Thoracic aorta (tissue), 2 donors: ENCODE results near the gene ERC1. TPM values are rescaled to one million over a fixed set of nuclear protein-coding genes. Genes with fewer than 3 reads are reported as not detected.

ENCODE experiments used
- ATAC-seq: fragments of 150-250 bp; one replicate; pipeline ENCODE4 v1.8.0; 2017; ENCODE audit warnings: low read depth; ENCODE audit not compliant: insufficient number of reproducible peaks, low FRiP score
- DNase-seq: peaks from one replicate; pipeline ENCODE4 v3.0.0-alpha.2; 2020; ENCODE audit warnings: low spot score
- H3K27ac ChIP-seq, 2 donors: fragments of 200-600 bp; sonication (generic); 1 replicate in 1 of 2; 2 replicates in 1 of 2; pipeline ENCODE4 v1.5.1; 2016; ENCODE audit warnings: mild to moderate bottlenecking in 2 of 2, moderate library complexity in 2 of 2
- H3K27me3 ChIP-seq: fragments of 200-600 bp; sonication (generic); replicated peaks from 2 replicates; pipeline ENCODE4 v1.6.0; 2016; ENCODE audit warnings: mild to moderate bottlenecking; ENCODE audit not compliant: insufficient read depth
- H3K36me3 ChIP-seq: fragments of 200-600 bp; sonication (generic); one replicate; pipeline ENCODE4 v1.5.1; 2016
- H3K4me1 ChIP-seq, 2 donors: fragments of 200-600 bp; sonication (generic); 1 replicate in 1 of 2; 2 replicates in 1 of 2; pipeline versions ENCODE4 v1.5.1 to v1.6.0; 2016; ENCODE audit warnings: low read depth in 2 of 2, mild to moderate bottlenecking in 1 of 2; ENCODE audit not compliant: control insufficient read depth in 1 of 2
- H3K4me3 ChIP-seq: fragments of 200-600 bp; sonication (generic); 2 replicates; pipeline ENCODE4 v1.5.1; 2016; ENCODE audit warnings: mild to moderate bottlenecking
- H3K9me3 ChIP-seq: fragments of 200-600 bp; sonication (generic); 2 replicates; pipeline ENCODE4 v1.5.1; 2016
- CTCF ChIP-seq: fragments of 200-600 bp; sonication (generic); IDR thresholded peaks from one replicate; pipeline ENCODE4 v1.5.1; 2019; ENCODE audit warnings: antibody characterized with exemption
- total RNA-seq, 2 donors: library from RNA; depleted of rRNA; stranded (reverse); fragments of >200 nt; gene quantifications; one replicate each; pipeline versions ENCODE4 v1.1.0 to v1.2.3, GENCODE V29; 2016

Gene ERC1
- total RNA-seq, 2 donors from 2014 or later = 45.8 to 80.0 TPM

GRCh38 chr12:1382151-1382550 is 391.1 kb downstream of the ERC1 start:
- Histone ChIP-seq H3K9me3 (no peaks in the 10 kb centered on the region), H3K27ac (no peak overlapping the region), H3K36me3 (no peaks in the 10 kb centered on the region), H3K4me1 (no peaks in the 10 kb centered on the region), H3K4me3 (no peak overlapping the region), H3K27me3 (no peaks in the 10 kb centered on the region)
- no peak for DNase-seq
- TF ChIP-seq CTCF = no peak
- no peak for ATAC-seq

- ATAC-seq (no peak), DNase-seq (no peak)
- Histone ChIP-seq H3K9me3 (no peaks in the 10 kb centered on the region), H3K4me3 (no peak overlapping the region), H3K27ac (no peak overlapping the region), H3K27me3 (no peaks in the 10 kb centered on the region), H3K4me1 (no peaks in the 10 kb centered on the region), H3K36me3 (no peaks in the 10 kb centered on the region)
- no peak for TF ChIP-seq CTCF
Observed at GRCh38 chr12:1382826-1383225, 391.8 kb downstream of the ERC1 start.

DNA sequence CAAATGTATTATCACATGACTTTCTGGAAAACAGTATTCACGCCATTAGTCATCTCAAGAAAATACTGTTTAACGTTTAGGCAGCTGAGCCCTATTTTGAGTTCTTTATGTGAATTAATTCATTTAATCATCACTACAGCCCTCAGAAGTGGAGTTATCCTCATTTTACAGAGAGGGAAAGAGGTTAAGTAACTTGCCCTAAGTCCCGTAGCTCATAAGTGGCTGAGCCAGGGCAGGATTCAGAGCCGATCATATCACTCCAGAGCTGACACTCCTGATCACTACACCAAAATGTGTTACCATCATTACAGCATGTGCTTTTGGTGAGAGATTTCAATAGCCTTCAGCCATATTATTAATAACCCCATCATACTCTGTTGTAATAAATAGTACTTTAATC is 392.7 kb downstream of the ERC1 start:
- no peaks in the 10 kb centered on the region for H3K9me3 ChIP-seq
- no peak for TF ChIP-seq CTCF

GRCh38 chr12:1384910-1385309 is 393.9 kb downstream of the ERC1 start:
- no peak for DNase-seq
- H3K36me3 ChIP-seq = no peaks in the 10 kb centered on the region
- H3K4me1 ChIP-seq = no peaks in the 10 kb centered on the region
- H3K27ac ChIP-seq = no peak overlapping the region
- no peaks in the 10 kb centered on the region for H3K9me3 ChIP-seq
- H3K4me3 ChIP-seq = no peak overlapping the region
- TF ChIP-seq CTCF = no peak
- no peak for ATAC-seq
- H3K27me3 ChIP-seq = no peaks in the 10 kb centered on the region

More for the DNA sequence above, 392.7 kb downstream of the ERC1 start:
- Histone ChIP-seq H3K4me1 (no peaks in the 10 kb centered on the region), H3K27me3 (no peaks in the 10 kb centered on the region), H3K36me3 (no peaks in the 10 kb centered on the region), H3K4me3 (no peak overlapping the region), H3K27ac (no peak overlapping the region)
- DNase-seq (no peak), ATAC-seq (no peak)

DNA sequence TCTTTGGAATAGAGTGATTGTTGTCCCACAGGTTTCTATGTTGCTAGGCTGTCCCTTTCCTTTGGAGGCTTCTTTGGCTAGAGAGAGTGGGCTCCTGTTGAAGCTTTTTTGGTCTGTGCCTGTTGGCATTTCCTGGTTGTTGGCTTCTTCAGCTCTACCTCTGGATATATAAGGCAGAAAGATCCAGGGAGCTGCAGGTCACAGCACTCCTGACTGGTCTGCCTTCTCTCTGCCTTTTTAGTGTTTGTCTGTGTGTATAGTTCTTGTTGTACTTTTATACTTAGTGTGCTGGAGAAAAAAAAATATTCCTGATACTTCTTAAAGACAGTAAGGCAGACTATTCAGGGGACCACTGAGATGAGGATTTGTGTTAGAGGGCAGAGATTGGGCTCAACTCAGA is 400.7 kb downstream of the ERC1 start:
- Histone ChIP-seq H3K27ac (no peak overlapping the region), H3K9me3 (peaks cover 10% of the 10 kb centered on the region), H3K4me3 (no peak overlapping the region), H3K36me3 (no peaks in the 10 kb centered on the region), H3K27me3 (no peaks in the 10 kb centered on the region), H3K4me1 (no peaks in the 10 kb centered on the region)
- ATAC-seq (no peak), DNase-seq (no peak)
- no peak for TF ChIP-seq CTCF
